HUDEP-2 (cell line): ENCODE results near the gene CTSD.

Experiments
- DNase-seq, 76 experiments: peaks; one replicate each; lab custom pipeline; 2025; ENCODE audit not compliant: unreplicated experiment in 76 of 76; lab: John Stamatoyannopoulos, UW

The CTSD gene

GRCh38 chr11:1756791-1757771 lies 6.6 kb downstream of the CTSD start:
- no peak for DNase-seq

DNA sequence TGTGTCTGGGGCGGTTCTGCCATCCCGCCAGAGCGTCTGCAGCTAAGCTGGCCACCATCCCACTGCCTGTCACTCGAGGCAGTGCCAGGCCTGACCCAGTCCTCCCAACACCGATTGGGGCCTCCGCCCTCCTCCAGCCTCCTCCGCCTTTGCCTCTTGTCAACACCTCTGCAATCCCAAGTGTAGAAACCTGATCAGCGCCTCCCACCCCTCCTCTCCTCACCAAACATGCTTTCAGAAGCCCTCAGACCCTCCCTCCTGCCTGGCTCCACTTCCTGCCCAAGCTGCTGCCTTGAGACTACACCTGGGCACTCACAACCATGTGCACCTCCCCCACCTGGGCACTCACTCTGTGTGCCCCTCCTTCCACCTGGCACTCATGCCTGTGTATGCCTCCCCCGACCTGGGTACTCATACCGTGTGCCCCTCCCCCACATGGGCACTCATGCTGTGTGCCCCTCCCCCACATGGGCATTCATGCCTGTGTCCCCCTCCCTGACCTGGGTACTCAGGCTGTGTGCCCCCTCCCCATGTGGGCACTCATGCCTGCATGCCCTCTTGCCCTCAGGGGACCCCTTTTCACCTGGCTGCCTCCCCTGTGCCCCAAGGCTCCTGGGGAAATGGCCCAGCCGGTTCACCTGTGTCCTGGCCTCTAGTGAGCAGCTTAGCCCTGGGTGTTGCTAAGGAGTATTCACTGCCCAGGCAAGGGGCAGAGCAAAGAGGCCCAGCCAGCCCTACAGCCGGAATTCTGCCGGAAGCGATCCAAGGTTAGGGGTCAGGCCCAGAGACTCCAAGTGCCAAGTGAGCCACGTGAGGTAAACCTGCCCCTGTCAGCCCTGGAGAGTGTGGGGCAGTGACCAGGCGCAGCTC lies 7.8 kb downstream of the CTSD start:
- peak in 15 of 76 experiments; percentile 4 to 54 (median 24) for DNase-seq

DNA sequence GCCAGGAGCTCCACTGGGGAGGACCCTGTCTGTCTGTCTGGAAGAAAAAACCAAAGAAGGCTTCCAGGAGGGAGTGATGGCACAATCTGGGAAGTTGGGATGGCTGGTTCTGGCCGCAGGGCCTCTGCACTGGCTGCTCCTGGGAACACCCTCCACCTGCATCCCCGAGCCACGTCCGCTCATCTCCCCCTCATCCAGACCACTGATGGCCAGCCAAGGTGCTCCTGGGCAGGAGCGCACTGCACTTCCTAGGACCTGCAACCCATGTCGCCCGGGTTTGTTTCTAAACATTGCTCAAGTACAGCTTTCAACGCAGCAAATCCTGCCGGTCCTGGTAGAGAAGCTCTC lies 8.4 kb downstream of the CTSD start:
- no peak for DNase-seq

- DNase-seq: no peak
Observed at GRCh38 chr11:1754376-1755150, 9.2 kb downstream of the CTSD start.

DNA sequence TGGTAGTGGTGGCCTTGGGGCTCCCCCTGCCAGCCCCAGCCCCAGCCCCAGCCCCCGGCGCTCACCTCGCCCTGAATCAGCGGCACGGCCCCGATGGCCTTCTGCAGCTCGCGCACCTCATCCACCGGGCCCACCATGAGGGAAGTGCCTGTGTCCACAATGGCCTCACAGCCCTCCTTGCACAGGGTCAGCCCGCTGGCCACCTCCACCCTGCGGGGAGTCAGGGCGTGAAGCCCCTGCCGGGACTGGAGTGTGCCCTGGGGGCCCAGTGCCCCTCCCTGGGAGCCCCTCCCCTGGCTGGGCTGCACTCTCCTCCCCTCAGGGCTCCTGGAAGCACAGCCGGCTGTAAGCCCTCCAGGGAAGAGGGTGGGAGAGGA lies 9.8 kb downstream of the CTSD start:
- DNase-seq: no peak

- peak in 5 of 76 experiments; percentile 4 to 18 (median 5) for DNase-seq
Observed at GRCh38 chr11:1753229-1753928, 10.3 kb downstream of the CTSD start.

DNA sequence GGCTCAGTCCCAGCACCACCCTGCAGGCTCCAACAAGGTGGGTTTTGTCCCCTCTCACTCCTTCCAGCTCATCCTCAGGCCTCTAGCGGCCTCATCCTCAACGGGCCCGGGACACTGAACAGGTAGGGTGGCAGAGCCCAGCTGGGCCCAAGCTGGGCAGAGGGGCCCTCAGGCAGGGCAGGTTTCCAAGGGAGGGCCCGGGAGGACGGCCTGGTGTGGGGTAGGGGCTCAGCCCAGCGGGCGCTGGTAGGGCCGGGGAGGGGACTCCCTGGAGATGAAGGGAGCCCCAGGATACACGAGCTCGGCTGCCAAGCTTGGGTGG lies 10.9 kb downstream of the CTSD start:
- DNase-seq: no peak

GRCh38 chr11:1751999-1752906 lies 11.5 kb downstream of the CTSD start:
- peak in 4 of 76 experiments; percentile 9 to 29 (median 25) for DNase-seq

GRCh38 chr11:1751531-1751921 lies 12.2 kb downstream of the CTSD start:
- peak in 1 of 76 experiments; percentile 24 for DNase-seq

- DNase-seq: no peak
Observed at GRCh38 chr11:1750840-1751530, 12.7 kb downstream of the CTSD start.

DNA sequence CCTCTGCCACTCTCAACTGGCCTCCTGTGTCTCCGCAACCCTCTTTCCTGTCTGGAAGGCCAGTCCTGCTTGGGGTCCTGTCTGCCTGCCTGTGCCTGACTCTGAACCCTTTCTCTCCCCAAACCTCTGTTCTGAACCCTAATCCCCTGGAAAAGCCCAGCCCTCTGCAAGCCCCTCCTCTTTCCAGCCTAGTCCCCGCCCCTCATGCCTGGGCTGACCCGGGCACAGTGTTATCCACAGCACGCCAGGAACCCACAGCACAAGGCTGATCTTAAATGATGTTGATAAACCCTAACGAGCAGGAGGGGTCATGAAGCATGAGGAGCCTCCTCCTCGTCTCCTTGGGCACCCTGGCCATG lies 13.3 kb downstream of the CTSD start, which contains the start of gene IFITM10:
Gene IFITM10 (minus strand): TSS at position 115 of the 359 bp plus-strand sequence. CDS start 153 bp downstream, outside the sequence.
- peak in 68 of 76 experiments; percentile 12 to 85 (median 62) for DNase-seq

DNA sequence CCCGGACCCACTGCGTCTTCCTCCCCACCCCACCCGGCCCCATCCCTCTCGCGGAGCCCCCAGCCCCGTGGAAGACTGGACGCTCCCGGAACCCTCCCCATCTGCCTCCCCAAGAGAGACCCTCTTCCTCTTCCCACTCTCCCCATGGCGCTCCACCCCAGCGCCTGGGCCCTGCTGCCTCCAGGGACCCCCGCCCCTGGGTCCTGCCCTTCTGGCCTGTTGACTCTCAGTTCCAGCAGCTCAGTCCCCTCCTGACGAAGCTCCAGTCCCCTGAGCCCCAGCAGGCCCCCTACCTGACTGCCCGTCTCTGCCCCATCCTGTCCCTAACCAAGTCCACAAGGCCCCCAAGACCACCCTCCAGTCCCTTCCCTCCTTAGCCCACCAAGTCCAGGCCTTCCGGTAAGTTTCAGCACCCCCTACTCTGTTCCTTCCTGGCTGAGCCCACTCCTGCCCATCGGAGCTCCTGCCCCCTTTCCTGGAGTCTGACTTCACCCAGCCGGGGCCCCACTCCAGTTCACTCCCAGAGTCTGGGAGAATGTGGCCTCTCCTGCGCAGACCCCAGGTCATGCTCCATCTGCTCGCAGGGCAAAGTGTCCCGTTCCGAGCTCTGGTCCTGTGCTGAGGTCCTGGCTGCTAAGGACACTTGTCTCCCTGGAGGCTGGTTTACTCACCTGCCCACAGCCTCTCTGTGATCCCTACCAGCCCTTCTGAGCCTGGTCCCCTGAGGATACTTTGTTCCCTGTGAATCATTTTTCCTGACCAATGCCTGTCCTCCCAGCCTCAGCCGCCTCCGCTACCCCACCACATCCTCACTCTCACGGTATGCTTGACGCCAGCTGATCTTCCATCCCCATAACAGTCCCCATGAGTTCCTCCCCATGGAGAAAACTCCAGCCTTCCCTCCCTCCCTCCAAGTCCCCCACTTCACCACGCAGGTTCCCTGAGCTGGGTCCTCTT lies 14.1 kb downstream of the CTSD start:
- no peak for DNase-seq

GRCh38 chr11:1748636-1749394 lies 14.9 kb downstream of the CTSD start:
- DNase-seq: peak in 2 of 76 experiments; percentile 8 to 12

DNA sequence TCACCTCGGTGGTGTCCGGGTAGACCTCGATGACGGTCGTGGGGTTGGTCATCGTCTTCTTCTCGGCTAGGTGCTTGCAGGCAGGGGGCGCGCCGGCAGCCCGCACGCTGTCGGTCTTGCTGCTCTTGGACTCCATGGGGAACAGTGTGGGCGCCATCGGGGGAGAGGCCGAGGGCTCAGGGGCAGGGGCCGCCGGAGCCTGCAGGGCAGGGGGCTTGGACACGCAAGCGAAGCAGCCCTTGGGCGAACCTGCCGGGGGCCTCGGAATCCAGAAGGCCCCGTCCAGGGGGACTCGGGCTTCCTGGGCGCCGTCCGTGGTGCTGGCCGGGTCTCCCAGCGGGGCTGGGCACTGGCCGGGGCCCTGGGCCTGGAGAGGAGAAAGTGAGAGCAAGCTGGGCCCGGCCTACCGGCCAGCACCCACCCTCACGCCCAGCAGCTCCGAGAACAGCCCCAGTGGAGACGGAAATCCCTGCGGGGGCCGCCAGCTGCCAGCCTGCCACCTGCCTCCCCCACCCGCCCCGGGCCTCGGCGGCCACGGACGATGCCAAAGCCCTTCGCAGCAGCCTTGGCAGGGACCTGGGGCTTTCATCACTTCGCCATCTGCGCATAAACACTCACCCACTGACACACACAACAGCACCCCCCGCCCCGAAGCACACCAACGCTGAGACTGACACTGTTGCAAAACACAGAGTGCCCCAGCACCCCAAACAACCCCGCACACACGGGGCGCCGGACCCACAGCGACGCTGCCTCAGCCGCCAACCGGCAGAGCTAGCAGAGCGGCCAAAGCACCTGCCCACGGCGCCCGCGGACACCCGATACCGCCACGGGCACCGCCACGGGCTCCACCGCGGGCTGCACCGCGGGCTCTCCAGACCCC lies 15.7 kb downstream of the CTSD start:
- no peak for DNase-seq

DNA sequence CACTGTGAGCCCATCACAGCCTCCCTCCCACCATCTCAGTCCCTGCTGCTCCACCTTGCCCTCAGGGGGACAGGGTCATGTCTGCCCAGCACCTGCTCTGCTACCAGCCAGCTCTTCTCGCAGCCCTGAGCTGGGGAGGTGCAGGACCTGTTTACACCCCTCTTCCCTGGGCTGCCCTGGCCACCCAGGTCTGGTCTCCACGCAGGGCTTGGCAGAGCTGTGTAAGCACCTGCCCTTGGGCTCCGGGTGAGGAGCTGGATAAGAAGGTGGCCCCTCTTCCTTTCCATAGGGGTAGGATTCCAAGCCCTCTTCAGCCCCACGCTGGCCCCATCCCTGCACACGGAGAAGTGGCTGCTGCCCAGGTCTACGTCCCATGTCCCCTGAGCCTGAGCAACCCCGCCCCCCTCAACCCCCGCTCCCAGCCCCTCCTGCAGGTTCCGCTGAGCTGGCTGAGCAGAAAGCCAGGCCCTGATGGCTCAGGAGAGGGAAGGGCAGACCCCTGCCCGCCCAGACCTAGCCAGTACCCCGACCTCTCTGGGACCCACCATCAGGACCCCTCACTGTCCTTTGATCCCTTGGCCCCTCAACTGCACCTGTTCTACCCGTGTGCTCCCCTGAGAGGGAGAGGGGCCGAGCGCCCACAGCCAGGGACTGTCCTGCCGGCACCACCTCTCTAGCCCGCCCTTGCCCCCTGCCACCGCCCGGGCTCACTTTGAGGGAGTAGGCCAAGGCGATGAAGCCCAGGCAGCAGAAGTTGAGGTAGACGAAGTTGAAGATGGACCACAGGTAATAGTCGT lies 16.6 kb downstream of the CTSD start:
- no peak for DNase-seq
